HG03442 (cell line): ENCODE measurements around the gene TRIB2.

ENCODE experiments used
- ATAC-seq: cut with Tn5 transposase; IDR thresholded peaks from one replicate; pipeline ENCODE4 v1.9.1; 2021; ENCODE audit warnings: mild to moderate bottlenecking, moderate library complexity; ENCODE audit not compliant: unreplicated experiment

TRIB2 gene

GRCh38 chr2:12719400-12720277 lies 2.9 kb downstream of the TRIB2 start:
- ATAC-seq = no peak

- ATAC-seq = no peak
Measured at GRCh38 chr2:12720278-12720620, 3.5 kb downstream of the TRIB2 start.

GRCh38 chr2:12720754-12721378 lies 4.1 kb downstream of the TRIB2 start:
- ATAC-seq = no peak

GRCh38 chr2:12721566-12722446 lies 5.1 kb downstream of the TRIB2 start:
- no peak for ATAC-seq

- no peak for ATAC-seq
Measured at GRCh38 chr2:12722447-12723316, 5.9 kb downstream of the TRIB2 start.

- ATAC-seq = no peak
Measured at GRCh38 chr2:12723736-12724463, 7.2 kb downstream of the TRIB2 start.

- ATAC-seq = no peak
Measured at GRCh38 chr2:12725233-12726187, 8.8 kb downstream of the TRIB2 start.

- no peak for ATAC-seq
Measured at GRCh38 chr2:12726271-12726670, 9.5 kb downstream of the TRIB2 start.

GRCh38 chr2:12727065-12727464 lies 10.3 kb downstream of the TRIB2 start:
- no peak for ATAC-seq

- ATAC-seq = no peak
Measured at GRCh38 chr2:12727641-12728040, 10.9 kb downstream of the TRIB2 start.

GRCh38 chr2:12728221-12728777 lies 11.6 kb downstream of the TRIB2 start:
- peak; percentile 89 for ATAC-seq

- no peak for ATAC-seq
Measured at GRCh38 chr2:12730265-12730664, 13.5 kb downstream of the TRIB2 start.

GRCh38 chr2:12731701-12732280 lies 15.1 kb downstream of the TRIB2 start:
- no peak for ATAC-seq

- no peak for ATAC-seq
Measured at GRCh38 chr2:12732651-12733050, 15.9 kb downstream of the TRIB2 start.

GRCh38 chr2:12733846-12734245 lies 17.1 kb downstream of the TRIB2 start:
- ATAC-seq = no peak

GRCh38 chr2:12734914-12735654 lies 18.3 kb downstream of the TRIB2 start:
- ATAC-seq = no peak

- no peak for ATAC-seq
Measured at GRCh38 chr2:12737297-12737696, 20.6 kb downstream of the TRIB2 start.
